IMR-90 (cell line): ENCODE results near the gene ZNF407.

Experiments
- CEBPB ChIP-seq: IDR thresholded peaks from 2 replicates; pipeline ENCODE4 v1.6.1; 2012; ENCODE audit warnings: low read depth, low read length, improper control_type of control experiment
- CHD1 ChIP-seq: IDR thresholded peaks from 2 replicates; pipeline ENCODE4 v1.6.1; 2012; ENCODE audit warnings: low read depth, low read length, improper control_type of control experiment
- MAFK ChIP-seq: IDR thresholded peaks from 2 replicates; pipeline ENCODE4 v1.6.1; 2012; ENCODE audit warnings: low read depth, low read length, improper control_type of control experiment
- MAZ ChIP-seq: IDR thresholded peaks from 2 replicates; pipeline ENCODE4 v1.6.1; 2012; ENCODE audit warnings: low read depth, mild to moderate bottlenecking, low read length, improper control_type of control experiment, moderate library complexity, borderline replicate concordance
- MXI1 ChIP-seq: IDR thresholded peaks from 2 replicates; pipeline ENCODE4 v1.6.1; 2012; ENCODE audit warnings: low read depth, mild to moderate bottlenecking, low read length, moderate library complexity, borderline replicate concordance
- NFE2L2 ChIP-seq: fragments of 150-350 bp; IDR thresholded peaks from 2 replicates; pipeline ENCODE4 v1.6.1; 2016; ENCODE audit warnings: low read depth, mild to moderate bottlenecking, low read length
- POLR2A ChIP-seq: IDR thresholded peaks from 2 replicates; pipeline ENCODE4 v1.6.1; 2012; ENCODE audit warnings: mild to moderate bottlenecking, low read depth, low read length
- RAD21 ChIP-seq: IDR thresholded peaks from 2 replicates; pipeline ENCODE4 v1.6.1; 2012; ENCODE audit warnings: low read length, improper control_type of control experiment
- RCOR1 ChIP-seq: IDR thresholded peaks from 2 replicates; pipeline ENCODE4 v1.6.1; 2012; ENCODE audit warnings: mild to moderate bottlenecking, low read length, improper control_type of control experiment; ENCODE audit not compliant: insufficient replicate concordance
- RFX5 ChIP-seq: IDR thresholded peaks from 2 replicates; pipeline ENCODE4 v1.8.0; 2012; ENCODE audit warnings: low read depth, mild to moderate bottlenecking, low read length, moderate library complexity
- SMC3 ChIP-seq: fragments of 150-350 bp; IDR thresholded peaks from 2 replicates; pipeline ENCODE4 v1.6.1; 2016; ENCODE audit warnings: low read depth, mild to moderate bottlenecking, antibody characterized with exemption, low read length, moderate library complexity
- TF ChIP-seq, protein P1 (sequence below): conservative IDR thresholded peaks from 2 replicates; pipeline ENCODE4 v1.5.1; 2012; ENCODE audit warnings: mild to moderate bottlenecking, low read depth, low read length, improper control_type of control experiment
- TF ChIP-seq, protein P2 (sequence below): fragments of 150-350 bp; IDR thresholded peaks from 2 replicates; pipeline ENCODE4 v1.6.1; 2016; ENCODE audit warnings: low read depth, mild to moderate bottlenecking, low read length, moderate library complexity, borderline replicate concordance
- TF ChIP-seq, protein P3 (sequence below): fragments of 150-350 bp; IDR thresholded peaks from 2 replicates; pipeline ENCODE4 v1.6.1; 2017; ENCODE audit warnings: mild to moderate bottlenecking, antibody characterized with exemption, low read length, low read depth

DNA sequence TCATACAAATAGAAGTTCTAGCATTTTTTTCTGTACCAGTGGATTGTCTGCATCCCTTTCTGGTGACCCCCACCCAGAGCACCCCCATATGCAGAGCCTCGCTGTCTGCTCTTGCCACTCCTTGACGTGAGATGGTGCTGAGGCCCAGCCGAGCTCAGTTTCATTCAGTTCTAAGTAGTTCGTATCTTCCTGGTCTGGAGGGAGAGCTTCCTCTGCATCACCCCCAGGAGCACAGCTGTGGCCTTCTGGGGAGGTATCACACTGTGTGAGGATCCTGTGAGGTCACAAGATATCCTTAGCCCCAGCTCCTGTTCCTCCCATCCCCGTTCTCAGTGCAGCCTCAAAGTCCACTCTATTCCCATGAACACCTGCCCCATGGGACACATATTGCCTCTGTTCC, 478.6 kb downstream of the ZNF407 start:
- no peak for TF ChIP-seq MAFK
- TF ChIP-seq MAZ, result no peak
- TF ChIP-seq, protein P1, sequence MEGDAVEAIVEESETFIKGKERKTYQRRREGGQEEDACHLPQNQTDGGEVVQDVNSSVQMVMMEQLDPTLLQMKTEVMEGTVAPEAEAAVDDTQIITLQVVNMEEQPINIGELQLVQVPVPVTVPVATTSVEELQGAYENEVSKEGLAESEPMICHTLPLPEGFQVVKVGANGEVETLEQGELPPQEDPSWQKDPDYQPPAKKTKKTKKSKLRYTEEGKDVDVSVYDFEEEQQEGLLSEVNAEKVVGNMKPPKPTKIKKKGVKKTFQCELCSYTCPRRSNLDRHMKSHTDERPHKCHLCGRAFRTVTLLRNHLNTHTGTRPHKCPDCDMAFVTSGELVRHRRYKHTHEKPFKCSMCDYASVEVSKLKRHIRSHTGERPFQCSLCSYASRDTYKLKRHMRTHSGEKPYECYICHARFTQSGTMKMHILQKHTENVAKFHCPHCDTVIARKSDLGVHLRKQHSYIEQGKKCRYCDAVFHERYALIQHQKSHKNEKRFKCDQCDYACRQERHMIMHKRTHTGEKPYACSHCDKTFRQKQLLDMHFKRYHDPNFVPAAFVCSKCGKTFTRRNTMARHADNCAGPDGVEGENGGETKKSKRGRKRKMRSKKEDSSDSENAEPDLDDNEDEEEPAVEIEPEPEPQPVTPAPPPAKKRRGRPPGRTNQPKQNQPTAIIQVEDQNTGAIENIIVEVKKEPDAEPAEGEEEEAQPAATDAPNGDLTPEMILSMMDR, result no peak
- no peak for TF ChIP-seq MXI1
- TF ChIP-seq NFE2L2, result no peak
- TF ChIP-seq CHD1, result no peak
- TF ChIP-seq, protein P2, sequence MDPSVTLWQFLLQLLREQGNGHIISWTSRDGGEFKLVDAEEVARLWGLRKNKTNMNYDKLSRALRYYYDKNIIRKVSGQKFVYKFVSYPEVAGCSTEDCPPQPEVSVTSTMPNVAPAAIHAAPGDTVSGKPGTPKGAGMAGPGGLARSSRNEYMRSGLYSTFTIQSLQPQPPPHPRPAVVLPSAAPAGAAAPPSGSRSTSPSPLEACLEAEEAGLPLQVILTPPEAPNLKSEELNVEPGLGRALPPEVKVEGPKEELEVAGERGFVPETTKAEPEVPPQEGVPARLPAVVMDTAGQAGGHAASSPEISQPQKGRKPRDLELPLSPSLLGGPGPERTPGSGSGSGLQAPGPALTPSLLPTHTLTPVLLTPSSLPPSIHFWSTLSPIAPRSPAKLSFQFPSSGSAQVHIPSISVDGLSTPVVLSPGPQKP, result no peak
- TF ChIP-seq RAD21, result no peak
- TF ChIP-seq POLR2A, result no peak
- no peak for TF ChIP-seq CEBPB
- TF ChIP-seq, protein P3, sequence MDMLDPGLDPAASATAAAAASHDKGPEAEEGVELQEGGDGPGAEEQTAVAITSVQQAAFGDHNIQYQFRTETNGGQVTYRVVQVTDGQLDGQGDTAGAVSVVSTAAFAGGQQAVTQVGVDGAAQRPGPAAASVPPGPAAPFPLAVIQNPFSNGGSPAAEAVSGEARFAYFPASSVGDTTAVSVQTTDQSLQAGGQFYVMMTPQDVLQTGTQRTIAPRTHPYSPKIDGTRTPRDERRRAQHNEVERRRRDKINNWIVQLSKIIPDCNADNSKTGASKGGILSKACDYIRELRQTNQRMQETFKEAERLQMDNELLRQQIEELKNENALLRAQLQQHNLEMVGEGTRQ, result no peak
- TF ChIP-seq RFX5, result no peak
- TF ChIP-seq SMC3, result no peak
- TF ChIP-seq RCOR1, result no peak
